ENCODE results near the gene PROCA1. TPM values are rescaled to one million over a fixed set of nuclear protein-coding genes. Genes with fewer than 3 reads are reported as not detected.
A peak's percentile ranks its signal among the peaks of the same experiment; 100 is the strongest.

Gene PROCA1
- total RNA-seq, 1 donor from 2014 or later = 12.5 TPM

DNA sequence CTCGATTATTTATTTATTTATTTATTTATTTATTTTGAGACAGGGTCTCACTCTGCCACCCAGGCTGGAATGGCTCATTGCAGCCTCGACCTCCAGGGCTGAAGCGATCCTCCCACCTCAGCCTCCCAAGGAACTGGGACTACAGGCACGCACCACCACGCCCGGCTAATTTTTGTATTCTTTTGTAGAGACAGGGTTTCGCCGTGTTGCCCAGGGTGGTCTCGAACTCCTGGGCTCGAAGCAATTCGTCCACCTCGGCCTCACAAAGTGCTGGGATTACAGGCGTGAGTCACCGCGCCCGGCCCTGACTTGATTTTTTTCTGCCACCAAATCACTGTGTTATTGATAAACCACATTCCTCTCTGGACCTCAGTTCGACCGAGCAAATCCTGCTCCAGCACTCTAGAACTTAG lies 7.3 kb upstream of the PROCA1 start:
- TF ChIP-seq, protein P1, sequence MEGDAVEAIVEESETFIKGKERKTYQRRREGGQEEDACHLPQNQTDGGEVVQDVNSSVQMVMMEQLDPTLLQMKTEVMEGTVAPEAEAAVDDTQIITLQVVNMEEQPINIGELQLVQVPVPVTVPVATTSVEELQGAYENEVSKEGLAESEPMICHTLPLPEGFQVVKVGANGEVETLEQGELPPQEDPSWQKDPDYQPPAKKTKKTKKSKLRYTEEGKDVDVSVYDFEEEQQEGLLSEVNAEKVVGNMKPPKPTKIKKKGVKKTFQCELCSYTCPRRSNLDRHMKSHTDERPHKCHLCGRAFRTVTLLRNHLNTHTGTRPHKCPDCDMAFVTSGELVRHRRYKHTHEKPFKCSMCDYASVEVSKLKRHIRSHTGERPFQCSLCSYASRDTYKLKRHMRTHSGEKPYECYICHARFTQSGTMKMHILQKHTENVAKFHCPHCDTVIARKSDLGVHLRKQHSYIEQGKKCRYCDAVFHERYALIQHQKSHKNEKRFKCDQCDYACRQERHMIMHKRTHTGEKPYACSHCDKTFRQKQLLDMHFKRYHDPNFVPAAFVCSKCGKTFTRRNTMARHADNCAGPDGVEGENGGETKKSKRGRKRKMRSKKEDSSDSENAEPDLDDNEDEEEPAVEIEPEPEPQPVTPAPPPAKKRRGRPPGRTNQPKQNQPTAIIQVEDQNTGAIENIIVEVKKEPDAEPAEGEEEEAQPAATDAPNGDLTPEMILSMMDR (conservative IDR thresholded peaks at IDR 0.05) = no peak
- peak; percentile 18 for DNase-seq (ENCODE audit: low read depth, low spot score)
- Mint-ChIP-seq H3K27me3 (ENCODE audit: low read depth) (peaks cover 8% of the 10 kb centered on the region), H3K4me3 (peak overlapping the region; percentile 100), H3K27ac (ENCODE audit: unreplicated experiment) (peak overlapping the region; percentile 98), H3K36me3 (ENCODE audit: low read depth) (peaks cover 26% of the 10 kb centered on the region), H3K4me1 (peaks cover 67% of the 10 kb centered on the region), H3K9me3 (no peaks in the 10 kb centered on the region)

DNA sequence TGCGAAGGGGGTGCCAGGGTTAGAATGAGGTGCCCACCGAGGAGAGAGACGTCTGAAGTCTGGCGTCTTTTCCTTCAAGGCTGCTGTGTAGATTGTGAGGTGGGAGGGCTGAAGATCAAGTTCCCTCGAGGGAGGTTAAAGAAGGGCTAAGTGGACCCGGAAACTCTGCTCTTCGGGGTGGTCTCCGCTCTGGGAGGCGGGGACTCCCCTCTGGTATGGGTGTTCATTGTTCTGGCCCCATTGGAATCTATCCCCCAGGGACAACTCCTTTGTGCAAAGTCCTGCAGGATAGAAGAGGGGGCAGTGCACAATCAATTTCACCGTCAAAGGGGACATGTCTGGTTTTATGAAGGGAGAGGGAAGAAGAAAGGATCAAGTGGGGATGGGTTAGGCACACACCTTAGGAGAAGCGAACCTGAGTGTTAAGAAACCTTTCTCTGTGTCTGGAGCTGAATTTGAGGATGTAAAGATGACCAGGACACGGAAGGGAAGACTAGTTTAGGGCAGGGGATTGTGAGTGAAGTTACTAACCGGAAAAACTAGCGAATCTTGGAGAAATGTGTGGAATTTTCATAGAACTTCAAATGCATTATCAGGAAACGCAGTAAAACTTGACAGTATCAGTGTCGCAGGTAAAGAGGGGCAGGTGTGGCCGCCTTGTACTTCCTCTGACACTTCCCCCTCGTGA lies 6.8 kb upstream of the PROCA1 start:
- H3K9me3 Mint-ChIP-seq = no peaks in the 10 kb centered on the region
- H3K4me1 Mint-ChIP-seq = peaks cover 63% of the 10 kb centered on the region
- peak overlapping the region; percentile 98 for H3K27ac Mint-ChIP-seq (ENCODE audit: unreplicated experiment)
- H3K27me3 Mint-ChIP-seq (ENCODE audit: low read depth) = peaks cover 8% of the 10 kb centered on the region
- peaks cover 30% of the 10 kb centered on the region for H3K36me3 Mint-ChIP-seq (ENCODE audit: low read depth)
- no peak for DNase-seq (ENCODE audit: low read depth, low spot score)
- peak overlapping the region; percentile 87 for H3K4me3 Mint-ChIP-seq
- TF ChIP-seq, protein P1 (conservative IDR thresholded peaks at IDR 0.05) = no peak

DNA sequence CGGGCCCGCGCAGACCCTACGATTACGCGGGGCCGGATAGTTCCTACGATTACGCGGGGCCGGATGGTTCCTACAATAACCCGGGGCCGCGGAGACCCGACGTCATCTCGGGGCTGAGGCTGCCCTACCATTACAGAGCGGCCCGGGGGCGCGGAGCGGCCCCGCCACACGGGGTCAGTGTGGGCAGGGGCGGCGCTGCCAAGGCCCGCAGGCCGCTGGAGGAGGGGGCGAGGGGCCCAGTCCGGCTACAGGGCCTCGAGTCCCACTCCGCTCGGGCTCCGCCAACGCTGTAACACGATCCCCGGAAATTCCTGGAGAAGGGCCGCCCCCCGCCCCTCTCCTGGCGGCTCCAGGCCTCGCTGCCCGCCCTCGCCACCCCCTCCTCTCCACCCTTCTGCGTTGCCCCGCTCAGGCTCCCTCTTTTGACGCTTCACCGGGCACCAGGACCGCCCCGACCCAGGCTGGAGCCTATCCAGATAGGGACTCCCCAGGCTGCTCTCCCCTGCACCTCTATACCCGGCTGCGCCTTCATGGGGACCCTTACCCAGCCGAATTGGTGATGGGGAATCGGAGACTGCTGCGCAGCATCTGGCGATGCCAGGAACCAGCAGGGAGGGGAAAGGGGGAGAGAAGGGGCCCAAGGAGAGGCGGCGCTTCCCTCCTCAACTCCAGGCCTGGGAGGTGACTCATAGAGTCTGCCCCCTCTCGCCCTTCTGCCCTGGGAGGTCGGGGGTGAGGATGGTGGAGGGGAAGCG lies 6.1 kb upstream of the PROCA1 start, which contains the start of gene RAB34:
Gene RAB34, minus strand, starts transcription at position 291 of the 755 bp plus-strand sequence. CDS start 602 bp downstream, outside the sequence.
- peak within 1 kb of the TSS; percentile 98 for H3K27ac Mint-ChIP-seq (ENCODE audit: unreplicated experiment)
- DNase-seq (ENCODE audit: low read depth, low spot score) = peak; percentile 73
- H3K4me3 Mint-ChIP-seq = peak within 1 kb of the TSS; percentile 87
- peaks cover 8% of the 10 kb centered on the region for H3K27me3 Mint-ChIP-seq (ENCODE audit: low read depth)
- H3K9me3 Mint-ChIP-seq = no peaks in the 10 kb centered on the region
- peaks cover 30% of the 10 kb centered on the region for H3K36me3 Mint-ChIP-seq (ENCODE audit: low read depth)
- peaks cover 60% of the 10 kb centered on the region for H3K4me1 Mint-ChIP-seq
- TF ChIP-seq, protein P1 (conservative IDR thresholded peaks at IDR 0.05) = peak; percentile 60

DNA sequence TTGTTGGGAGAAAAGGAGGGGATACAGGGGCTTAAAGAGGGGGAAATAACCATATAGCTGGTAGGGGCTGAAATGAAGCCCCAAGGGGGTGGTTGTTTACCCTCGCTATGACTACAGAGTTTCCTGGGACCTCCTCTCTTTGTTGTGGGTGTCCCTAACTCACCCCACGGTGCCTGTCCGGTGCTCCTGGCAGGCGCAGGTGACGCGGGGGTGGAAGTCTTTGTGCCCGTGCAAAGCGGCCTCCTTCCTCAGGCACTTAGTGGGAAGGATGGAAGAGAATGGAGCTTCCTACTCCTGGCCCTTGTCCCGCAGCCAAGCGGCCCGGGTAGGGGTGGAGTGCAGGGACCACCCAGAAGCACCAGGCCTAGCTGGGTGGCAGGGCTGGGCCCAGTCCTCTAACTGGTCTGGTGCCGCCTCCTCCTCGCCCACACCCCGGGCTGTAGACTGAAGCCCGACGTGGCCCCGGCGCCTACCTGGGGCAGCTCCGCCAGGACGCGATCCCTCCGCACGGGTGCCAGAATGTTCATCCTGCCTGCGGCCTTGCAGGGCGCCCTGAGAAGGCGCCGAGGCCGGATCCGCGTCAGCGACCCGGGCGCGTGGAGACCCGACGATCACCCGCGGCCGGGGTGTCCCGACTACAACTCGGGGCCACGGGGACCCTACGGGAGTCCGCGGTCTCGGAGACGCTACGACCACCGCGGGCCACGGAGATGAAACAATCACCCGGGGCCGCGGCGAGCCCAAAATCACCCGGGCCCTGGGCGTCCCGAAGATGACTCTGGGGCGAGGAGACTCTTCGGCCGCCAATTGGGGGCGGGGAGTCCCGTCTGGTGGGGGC lies 5.3 kb upstream of the PROCA1 start:
- TF ChIP-seq, protein P1 (conservative IDR thresholded peaks at IDR 0.05) = no peak
- Mint-ChIP-seq H3K9me3 (no peaks in the 10 kb centered on the region), H3K4me1 (peaks cover 61% of the 10 kb centered on the region), H3K36me3 (ENCODE audit: low read depth) (peaks cover 33% of the 10 kb centered on the region), H3K27ac (ENCODE audit: unreplicated experiment) (peak overlapping the region; percentile 93), H3K27me3 (ENCODE audit: low read depth) (peaks cover 8% of the 10 kb centered on the region), H3K4me3 (peak overlapping the region; percentile 87)
- DNase-seq (ENCODE audit: low read depth, low spot score) = peak; percentile 32

DNA sequence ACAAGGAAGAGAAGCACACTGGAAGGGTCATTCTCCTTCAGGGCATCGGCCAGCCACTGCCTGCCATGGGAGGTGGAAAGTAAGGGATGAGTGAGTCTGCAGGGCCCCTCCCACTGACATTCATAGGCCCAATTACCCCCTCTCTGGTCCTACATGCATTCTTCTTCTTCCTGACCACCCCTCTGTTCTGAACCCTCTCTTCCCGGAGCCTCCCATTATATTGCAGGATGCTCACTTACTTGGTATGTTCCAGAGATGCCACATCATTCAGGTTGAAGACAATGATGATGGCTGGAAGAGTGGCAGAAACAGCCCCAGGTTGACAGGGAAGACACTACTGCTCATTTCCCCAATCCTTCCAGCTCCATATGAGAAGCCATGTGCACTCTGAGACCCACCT lies 3.5 kb upstream of the PROCA1 start:
- H3K27ac Mint-ChIP-seq (ENCODE audit: unreplicated experiment) = no peak overlapping the region
- H3K27me3 Mint-ChIP-seq (ENCODE audit: low read depth) = peaks cover 8% of the 10 kb centered on the region
- H3K9me3 Mint-ChIP-seq = no peaks in the 10 kb centered on the region
- peak overlapping the region; percentile 87 for H3K4me3 Mint-ChIP-seq
- DNase-seq (ENCODE audit: low read depth, low spot score) = no peak
- H3K36me3 Mint-ChIP-seq (ENCODE audit: low read depth) = peaks cover 21% of the 10 kb centered on the region
- H3K4me1 Mint-ChIP-seq = peaks cover 57% of the 10 kb centered on the region
- TF ChIP-seq, protein P1 (conservative IDR thresholded peaks at IDR 0.05) = no peak
